Liver (tissue), 3 donors: ENCODE results near the gene COX4I1.

ENCODE experiments used
- ATF3 ChIP-seq: IDR thresholded peaks from 2 replicates; pipeline ENCODE4 v1.6.1; 2016; ENCODE audit warnings: antibody characterized with exemption
- EGR1 ChIP-seq, 2 donors: IDR thresholded peaks; 2 replicates each; pipeline ENCODE4 v1.6.1; 2016 to 2018; ENCODE audit warnings: antibody characterized with exemption in 2 of 2, low read depth in 2 of 2
- GABPA ChIP-seq, 2 donors: IDR thresholded peaks in 1 of 2; conservative IDR thresholded peaks in 1 of 2; 2 replicates each; pipeline ENCODE4 v1.6.1; 2016; ENCODE audit warnings: antibody characterized with exemption in 2 of 2, mild to moderate bottlenecking in 1 of 2, moderate library complexity in 1 of 2
- JUND ChIP-seq, 2 donors: IDR thresholded peaks; 2 replicates each; pipeline ENCODE4 v1.6.1; 2016; ENCODE audit warnings: antibody characterized with exemption in 2 of 2
- RAD21 ChIP-seq, 2 donors: IDR thresholded peaks; 2 replicates each; pipeline ENCODE4 v1.6.1; 2016; ENCODE audit warnings: antibody characterized with exemption in 2 of 2, mild to moderate bottlenecking in 2 of 2
- RXRA ChIP-seq, 2 donors: IDR thresholded peaks; 2 replicates each; pipeline ENCODE4 v1.6.1; 2017 to 2018; ENCODE audit warnings: antibody characterized with exemption in 2 of 2, mild to moderate bottlenecking in 1 of 2
- SP1 ChIP-seq: IDR thresholded peaks from 2 replicates; pipeline ENCODE4 v1.6.1; 2018; ENCODE audit warnings: antibody characterized with exemption, mild to moderate bottlenecking
- TAF1 ChIP-seq: conservative IDR thresholded peaks from 2 replicates; pipeline ENCODE4 v1.6.1; 2016; ENCODE audit warnings: antibody characterized with exemption, mild to moderate bottlenecking
- TF ChIP-seq, protein P1 (sequence below): fragments of 150-350 bp; IDR thresholded peaks from 2 replicates; pipeline ENCODE4 v1.5.1; 2017; ENCODE audit warnings: improper control_type of control experiment, low read depth, low read length; ENCODE audit not compliant: missing input control
- TF ChIP-seq, protein P2 (sequence below): IDR thresholded peaks from 2 replicates; pipeline ENCODE4 v1.6.1; 2016; ENCODE audit warnings: antibody characterized with exemption
- donor health status: healthy.
- donor health status: healthy.

DNA sequence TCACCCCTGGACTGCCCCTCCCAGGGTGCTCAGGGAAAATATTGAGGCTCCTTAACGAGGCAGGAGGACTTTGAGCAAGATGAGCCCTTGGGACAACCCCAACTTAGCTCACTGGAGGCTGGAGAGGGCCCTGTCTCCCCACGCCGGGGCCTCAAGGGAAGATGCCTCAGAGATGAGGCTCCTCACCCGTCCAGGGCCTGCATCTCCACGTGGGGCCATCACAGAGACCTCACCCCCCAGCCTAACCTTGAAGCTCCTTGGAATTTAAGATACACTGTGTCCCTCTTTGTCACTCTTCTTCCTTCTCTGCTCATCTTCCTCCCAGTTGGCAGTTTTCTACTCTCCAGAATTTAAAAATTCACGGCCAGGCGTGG, 11.2 kb downstream of the COX4I1 start:
- TF ChIP-seq RAD21 (IDR thresholded peaks at IDR 0.05): no peak
- TF ChIP-seq, protein P1, sequence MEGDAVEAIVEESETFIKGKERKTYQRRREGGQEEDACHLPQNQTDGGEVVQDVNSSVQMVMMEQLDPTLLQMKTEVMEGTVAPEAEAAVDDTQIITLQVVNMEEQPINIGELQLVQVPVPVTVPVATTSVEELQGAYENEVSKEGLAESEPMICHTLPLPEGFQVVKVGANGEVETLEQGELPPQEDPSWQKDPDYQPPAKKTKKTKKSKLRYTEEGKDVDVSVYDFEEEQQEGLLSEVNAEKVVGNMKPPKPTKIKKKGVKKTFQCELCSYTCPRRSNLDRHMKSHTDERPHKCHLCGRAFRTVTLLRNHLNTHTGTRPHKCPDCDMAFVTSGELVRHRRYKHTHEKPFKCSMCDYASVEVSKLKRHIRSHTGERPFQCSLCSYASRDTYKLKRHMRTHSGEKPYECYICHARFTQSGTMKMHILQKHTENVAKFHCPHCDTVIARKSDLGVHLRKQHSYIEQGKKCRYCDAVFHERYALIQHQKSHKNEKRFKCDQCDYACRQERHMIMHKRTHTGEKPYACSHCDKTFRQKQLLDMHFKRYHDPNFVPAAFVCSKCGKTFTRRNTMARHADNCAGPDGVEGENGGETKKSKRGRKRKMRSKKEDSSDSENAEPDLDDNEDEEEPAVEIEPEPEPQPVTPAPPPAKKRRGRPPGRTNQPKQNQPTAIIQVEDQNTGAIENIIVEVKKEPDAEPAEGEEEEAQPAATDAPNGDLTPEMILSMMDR: no peak
- no peak for TF ChIP-seq JUND (IDR thresholded peaks at IDR 0.05)
- TF ChIP-seq SP1: no peak
- TF ChIP-seq TAF1: no peak
- no peak for TF ChIP-seq RXRA (IDR thresholded peaks at IDR 0.05)
- no peak for TF ChIP-seq ATF3
- TF ChIP-seq, protein P2, sequence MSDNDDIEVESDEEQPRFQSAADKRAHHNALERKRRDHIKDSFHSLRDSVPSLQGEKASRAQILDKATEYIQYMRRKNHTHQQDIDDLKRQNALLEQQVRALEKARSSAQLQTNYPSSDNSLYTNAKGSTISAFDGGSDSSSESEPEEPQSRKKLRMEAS: no peak
- no peak for TF ChIP-seq EGR1 (IDR thresholded peaks at IDR 0.05; ENCODE audit: low read depth in 2 of 2)
- no peak for TF ChIP-seq GABPA (IDR thresholded peaks at IDR 0.05 in 1 of 2, conservative IDR thresholded peaks at IDR 0.05 in 1 of 2)
